SW 1271 (cell line): ENCODE results near the gene PCDHGC3.

Source experiments
- DNase-seq, 2 experiments: peaks; one replicate each; lab custom pipeline; 2025; lab: John Stamatoyannopoulos, UW

PCDHGC3 gene

GRCh38 chr5:141508798-141509611, 33.2 kb downstream of the PCDHGC3 start:
- peak; percentile 59 to 86 for DNase-seq

- no peak for DNase-seq
These were observed 34.4 kb downstream of the PCDHGC3 start for GRCh38 chr5:141510160-141510559.

- no peak for DNase-seq
These were observed 35.3 kb downstream of the PCDHGC3 start for GRCh38 chr5:141510850-141511601.

GRCh38 chr5:141511771-141512325, 36.1 kb downstream of the PCDHGC3 start:
- no peak for DNase-seq

GRCh38 chr5:141512390-141512910, 36.7 kb downstream of the PCDHGC3 start:
- DNase-seq, result peak in 1 of 2 experiments; percentile 23

GRCh38 chr5:141512911-141513626, 37.3 kb downstream of the PCDHGC3 start:
- no peak for DNase-seq

- no peak for DNase-seq
These were observed 38.0 kb downstream of the PCDHGC3 start for GRCh38 chr5:141513627-141514329.

- no peak for DNase-seq
These were observed 38.8 kb downstream of the PCDHGC3 start for GRCh38 chr5:141514330-141515133.

- no peak for DNase-seq
These were observed 39.4 kb downstream of the PCDHGC3 start for GRCh38 chr5:141515141-141515540.

GRCh38 chr5:141515946-141516671, 40.3 kb downstream of the PCDHGC3 start:
- DNase-seq, result no peak

- DNase-seq, result no peak
These were observed 40.9 kb downstream of the PCDHGC3 start for GRCh38 chr5:141516672-141517025.

- DNase-seq, result no peak
These were observed 41.5 kb downstream of the PCDHGC3 start for GRCh38 chr5:141517312-141517711.

GRCh38 chr5:141517880-141518617, 42.3 kb downstream of the PCDHGC3 start:
- DNase-seq, result no peak

- DNase-seq, result no peak
These were observed 42.9 kb downstream of the PCDHGC3 start for GRCh38 chr5:141518618-141519015.

- DNase-seq, result no peak
These were observed 44.1 kb downstream of the PCDHGC3 start for GRCh38 chr5:141519605-141520565.

GRCh38 chr5:141521244-141521781, 45.5 kb downstream of the PCDHGC3 start:
- DNase-seq, result peak; percentile 94 to 100

- DNase-seq, result peak in 1 of 2 experiments; percentile 21
These were observed 46.5 kb downstream of the PCDHGC3 start for GRCh38 chr5:141522301-141522700.

GRCh38 chr5:141523991-141524390, 48.2 kb downstream of the PCDHGC3 start:
- DNase-seq, result no peak
